Lung (tissue), 12 donors: ENCODE data around the gene NXF1. TPM values are rescaled to one million over a fixed set of nuclear protein-coding genes. Genes with fewer than 3 reads are reported as not detected.
"Not testable (repeated sequence)": the region's sequence is repeated elsewhere in the genome, so short reads cannot be mapped to it uniquely, and the experiment has no call there.

Experiments
- ATAC-seq: fragments of 200-7000 bp; cut with Tn5 transposase; one replicate; pipeline ENCODE4 v1.9.1; 2020; ENCODE audit warnings: moderate number of reproducible peaks; ENCODE audit not compliant: insufficient read depth, low FRiP score
- DNase-seq, 3 donors: peaks; one replicate each; pipeline ENCODE4 v3.0.0-alpha.2; 2013 to 2017
- H3K27ac ChIP-seq, 2 donors: one replicate each; pipeline ENCODE4 v1.5.1; 2013; ENCODE audit warnings: mild to moderate bottlenecking in 2 of 2, moderate library complexity in 2 of 2, control low read depth in 1 of 2, inconsistent platforms in 1 of 2, low read depth in 1 of 2, low read length in 1 of 2
- H3K27me3 ChIP-seq, 3 donors: one replicate each; pipeline ENCODE4 v1.5.1; 2013; ENCODE audit warnings: low read length in 2 of 3; ENCODE audit not compliant: control insufficient read depth in 3 of 3, insufficient read depth in 3 of 3
- H3K36me3 ChIP-seq, 4 donors: one replicate each; pipeline ENCODE4 v1.5.1; 2013; ENCODE audit warnings: low read length in 4 of 4, mild to moderate bottlenecking in 1 of 4, moderate library complexity in 1 of 4; ENCODE audit not compliant: control insufficient read depth in 4 of 4, insufficient read depth in 4 of 4
- H3K4me1 ChIP-seq, 5 donors: one replicate each; pipeline ENCODE4 v1.5.1; 2013; ENCODE audit warnings: low read length in 5 of 5, mild to moderate bottlenecking in 2 of 5, moderate library complexity in 1 of 5; ENCODE audit not compliant: control insufficient read depth in 5 of 5, insufficient read depth in 5 of 5
- H3K4me3 ChIP-seq: one replicate; pipeline ENCODE4 v1.5.1; 2013; ENCODE audit warnings: mild to moderate bottlenecking, control low read depth, moderate library complexity
- H3K9ac ChIP-seq, 2 donors: one replicate each; pipeline ENCODE4 v1.5.1; 2013; ENCODE audit warnings: low read length in 2 of 2, control low read depth in 1 of 2; ENCODE audit not compliant: insufficient read depth in 1 of 2
- H3K9me3 ChIP-seq, 4 donors: one replicate each; pipeline ENCODE4 v1.5.1; 2013; ENCODE audit warnings: low read length in 3 of 4, mild to moderate bottlenecking in 1 of 4, moderate library complexity in 1 of 4; ENCODE audit not compliant: control insufficient read depth in 4 of 4, insufficient read depth in 3 of 4
- CTCF ChIP-seq: IDR thresholded peaks from 2 replicates; pipeline ENCODE4 v1.5.1; 2012; ENCODE audit warnings: mild to moderate bottlenecking; ENCODE audit errors: control extremely low read depth, extremely low read depth
- WGBS, 2 donors: extraction: QIAGEN DNeasy Blood & Tissue Kit; methylation state at CpG; one replicate each; pipeline ENCODE4 v1.1.7; 2013; 5-methylcytosine and 5-hydroxymethylcytosine counted together
- polyA plus RNA-seq, 2 donors: library from polyadenylated mRNA; stranded (reverse); fragments of 200-250 nt; gene quantifications; one replicate each; pipeline ENCODE4 v1.2.1, GENCODE V29; 2013
- total RNA-seq, 2 donors: library from RNA; depleted of rRNA in 1 of 2; stranded (reverse); fragments of >200 nt in 1 of 2; gene quantifications; one replicate each; pipeline ENCODE4 v1.2.1, GENCODE V29; 2014 to 2021
- donor health status: control.
- donor health status: control.
- donor health status: Bipolar disorder and iron deficiency.
- donor health status: healthy.
- donor health status: DM: yes; HTN: yes; CAD: no.

The NXF1 gene
- total and polyA plus RNA-seq, 4 donors, result 62.6 to 89.4 (median 75.5) TPM

GRCh38 chr11:62752994-62753735, 52.1 kb downstream of the NXF1 start:
- peaks cover 0 to 11% (median 0%) of the 10 kb centered on the region in 5 donors for H3K4me1 ChIP-seq
- DNase-seq (no peak), ATAC-seq (no peak)
- H3K4me3 ChIP-seq, result no peak overlapping the region
- H3K9ac ChIP-seq, result no peak overlapping the region
- TF ChIP-seq CTCF, result no peak
- H3K27ac ChIP-seq, result peak overlapping the region; percentile 41 to 77
- H3K36me3 ChIP-seq, result peaks cover 0 to 20% (median 11%) of the 10 kb centered on the region in 4 donors
- no peaks in the 10 kb centered on the region for H3K9me3 ChIP-seq
- H3K27me3 ChIP-seq, result no peaks in the 10 kb centered on the region
- 66 to 72% methylated on average over 15 of the region's 15 CpGs for WGBS, 2 donors

GRCh38 chr11:62752177-62752785, 53.0 kb downstream of the NXF1 start:
- no peaks in the 10 kb centered on the region for H3K9me3 ChIP-seq
- no peak for DNase-seq
- 94 to 95% methylated on average over 14 of the region's 14 CpGs for WGBS, 2 donors

GRCh38 chr11:62749931-62750330, 55.3 kb downstream of the NXF1 start:
- H3K9me3 ChIP-seq, DNase-seq, H3K27me3 ChIP-seq, H3K27ac ChIP-seq, H3K4me3 ChIP-seq, ATAC-seq, H3K9ac ChIP-seq: not testable (repeated sequence)
- H3K36me3 ChIP-seq, result peaks cover 0 to 20% (median 13%) of the 10 kb centered on the region in 4 donors
- H3K4me1 ChIP-seq, result peaks cover 0 to 11% (median 0%) of the 10 kb centered on the region in 5 donors
- WGBS, 2 donors, result 97% methylated on average over 5 of the region's 5 CpGs

More at GRCh38 chr11:62752177-62752785, 53.0 kb downstream of the NXF1 start:
- no peak overlapping the region for H3K4me3 ChIP-seq
- no peak for ATAC-seq
- H3K27me3 ChIP-seq, result no peaks in the 10 kb centered on the region
- H3K9ac ChIP-seq, result no peak overlapping the region
- no peak overlapping the region for H3K27ac ChIP-seq
- TF ChIP-seq CTCF, result no peak
- peaks cover 0 to 11% (median 0%) of the 10 kb centered on the region in 5 donors for H3K4me1 ChIP-seq
- H3K36me3 ChIP-seq, result peaks cover 0 to 20% (median 11%) of the 10 kb centered on the region in 4 donors

DNA sequence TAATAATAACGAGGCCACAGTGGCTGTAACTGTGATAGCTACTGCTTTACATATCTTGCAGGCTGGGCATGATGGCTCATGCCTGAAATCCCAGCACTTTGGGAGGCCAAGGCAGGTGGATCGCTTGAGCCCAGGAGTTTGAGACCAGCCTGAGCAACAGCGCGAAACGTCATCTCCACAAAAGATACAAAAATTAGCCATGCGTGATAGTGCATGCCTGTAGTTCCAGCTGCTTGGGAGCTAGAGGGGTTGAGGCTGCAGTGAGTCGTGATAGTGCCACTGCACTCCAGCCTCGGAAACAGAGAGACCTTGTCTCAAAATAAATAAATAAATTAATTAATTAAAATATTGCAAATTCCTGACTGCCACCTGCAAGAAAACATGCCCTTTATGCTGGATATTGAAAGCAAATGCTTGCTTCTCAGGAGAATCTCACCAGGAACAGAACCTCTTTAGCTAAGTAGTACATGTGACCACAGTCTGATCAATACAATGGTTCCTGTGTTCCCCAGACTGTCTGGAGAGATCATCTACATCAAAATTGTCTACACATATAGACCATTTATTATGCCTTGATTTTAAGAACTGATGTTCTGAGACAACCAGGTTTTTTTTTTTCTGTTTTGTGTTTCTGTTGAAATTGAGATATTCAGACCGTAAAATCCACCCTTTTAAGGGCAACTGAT, 57.6 kb downstream of the NXF1 start:
- Histone ChIP-seq H3K27me3 (no peaks in the 10 kb centered on the region), H3K4me3 (no peak overlapping the region), H3K9ac (no peak overlapping the region), H3K27ac (no peak overlapping the region), H3K4me1 (no peaks in the 10 kb centered on the region), H3K36me3 (peaks cover 0 to 15% (median 10%) of the 10 kb centered on the region in 4 donors), H3K9me3 (no peaks in the 10 kb centered on the region)
- DNase-seq, result no peak
- no peak for TF ChIP-seq CTCF
- 86 to 92% methylated on average over 9 of the region's 9 CpGs for WGBS, 2 donors
- ATAC-seq, result no peak
